T-helper 22 cell (primary cell): ENCODE measurements around the gene PIP4K2B.
"Not testable (repeated sequence)": the region's sequence is repeated elsewhere in the genome, so short reads cannot be mapped to it uniquely, and the experiment has no call there.

Experiments used
- DNase-seq: peaks from one replicate; pipeline ENCODE4 v3.0.0-alpha.2; 2020; ENCODE audit warnings: low read depth

The PIP4K2B gene

DNA sequence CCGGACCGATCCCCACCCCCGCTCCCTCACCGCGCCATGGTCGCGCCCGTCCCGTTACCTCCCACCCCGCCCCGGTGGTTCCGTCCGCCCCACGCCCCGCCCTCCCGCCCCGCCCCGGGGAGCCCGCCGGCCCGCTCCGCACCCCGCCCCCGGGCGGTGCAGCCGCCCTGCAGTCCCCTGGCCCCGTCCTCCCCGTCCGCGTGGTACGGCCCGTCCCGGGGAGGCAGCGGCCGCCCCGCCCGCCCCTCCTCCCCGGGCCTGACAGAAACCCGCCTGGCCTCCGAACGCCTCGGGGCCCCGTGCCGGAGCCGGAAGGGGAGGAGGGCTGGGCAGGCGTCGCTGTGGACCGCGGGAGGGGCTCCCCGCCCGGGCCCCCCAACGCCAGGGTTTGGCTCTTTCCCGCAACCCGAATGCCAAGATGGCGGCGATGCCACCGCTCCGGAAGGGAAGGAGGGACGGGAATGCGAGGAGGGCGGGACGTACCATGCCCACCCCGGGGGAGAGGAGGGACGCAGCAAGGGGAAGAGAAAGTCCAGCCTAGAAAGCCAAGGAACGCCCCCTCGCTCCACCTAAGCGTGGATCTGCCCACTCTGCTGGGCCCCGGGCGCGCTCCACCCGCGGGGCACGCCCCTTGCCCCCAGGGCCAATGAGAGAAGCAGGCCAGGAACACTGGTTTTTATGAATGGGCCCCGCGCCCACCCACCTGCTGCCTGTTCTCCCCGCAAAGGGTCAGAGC lies at the start of gene PIP4K2B:
PIP4K2B (minus strand) TSS at position 56 of the 736 bp plus-strand sequence. CDS start 132 bp downstream, outside the sequence.
- DNase-seq, result peak; percentile 79

DNA sequence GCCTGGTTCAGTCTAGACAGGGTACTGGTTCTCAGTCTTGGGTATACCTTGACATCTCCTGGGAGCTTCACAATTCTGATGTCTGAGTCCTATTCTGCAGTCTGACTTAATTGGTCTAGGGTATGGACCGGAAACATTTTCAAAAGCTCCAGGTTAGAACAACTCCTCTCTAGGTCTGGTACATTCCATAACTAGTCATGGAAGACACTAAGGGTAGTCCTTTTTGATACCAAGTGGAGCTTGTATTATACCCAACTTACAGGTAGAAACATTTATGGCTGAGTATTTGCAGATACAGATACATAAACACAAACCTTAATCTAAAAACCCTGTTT lies 49.2 kb upstream of the PIP4K2B start:
- DNase-seq, result no peak

DNA sequence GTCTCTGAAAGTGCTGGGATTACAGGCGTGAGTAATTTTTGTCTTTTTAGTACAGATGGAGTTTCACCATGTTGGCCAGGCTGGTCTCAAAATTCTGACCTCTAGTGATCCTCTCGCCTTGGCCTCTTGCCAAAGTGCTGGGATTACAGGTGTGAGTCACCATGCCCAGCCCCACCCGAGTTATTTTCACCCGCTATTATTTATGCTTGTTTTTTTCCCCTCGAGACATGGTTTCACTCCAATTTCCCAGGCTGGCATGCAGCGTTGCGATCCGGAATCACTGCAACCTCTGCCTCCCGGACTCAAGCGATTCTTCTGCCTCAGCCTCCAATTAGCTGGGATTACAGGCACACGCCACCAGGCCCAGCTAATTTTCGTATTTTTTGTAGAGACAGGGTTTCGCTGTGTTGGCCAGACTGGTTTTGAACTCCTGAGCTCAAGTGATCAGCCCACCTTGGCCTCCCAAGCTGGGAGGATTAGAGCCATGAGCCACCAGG lies 45.0 kb upstream of the PIP4K2B start:
- no peak for DNase-seq

DNA sequence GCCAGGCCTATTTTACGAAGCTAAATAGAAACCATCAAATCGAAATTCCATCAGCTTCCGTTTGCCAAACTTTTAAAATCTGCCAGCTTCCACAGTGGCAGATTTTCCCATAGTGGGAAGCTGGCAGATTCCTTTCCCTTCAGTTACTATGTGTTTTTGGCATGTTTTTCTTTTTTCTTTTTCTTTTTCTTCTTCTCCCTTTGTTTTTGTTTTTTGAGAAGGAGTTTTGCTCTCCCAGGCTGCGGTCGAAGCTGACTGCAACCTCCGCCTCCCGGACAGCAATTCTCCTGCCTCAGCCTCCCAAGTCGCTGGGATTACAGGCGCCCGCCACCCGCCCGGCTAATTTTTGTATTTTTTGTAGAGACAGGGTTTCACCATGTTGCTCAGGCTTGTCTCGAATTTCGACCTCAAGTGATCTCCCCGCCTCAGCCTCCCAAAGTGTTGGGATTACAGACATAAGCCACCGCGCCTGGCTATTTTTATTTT lies 26.4 kb upstream of the PIP4K2B start:
- no peak for DNase-seq

DNA sequence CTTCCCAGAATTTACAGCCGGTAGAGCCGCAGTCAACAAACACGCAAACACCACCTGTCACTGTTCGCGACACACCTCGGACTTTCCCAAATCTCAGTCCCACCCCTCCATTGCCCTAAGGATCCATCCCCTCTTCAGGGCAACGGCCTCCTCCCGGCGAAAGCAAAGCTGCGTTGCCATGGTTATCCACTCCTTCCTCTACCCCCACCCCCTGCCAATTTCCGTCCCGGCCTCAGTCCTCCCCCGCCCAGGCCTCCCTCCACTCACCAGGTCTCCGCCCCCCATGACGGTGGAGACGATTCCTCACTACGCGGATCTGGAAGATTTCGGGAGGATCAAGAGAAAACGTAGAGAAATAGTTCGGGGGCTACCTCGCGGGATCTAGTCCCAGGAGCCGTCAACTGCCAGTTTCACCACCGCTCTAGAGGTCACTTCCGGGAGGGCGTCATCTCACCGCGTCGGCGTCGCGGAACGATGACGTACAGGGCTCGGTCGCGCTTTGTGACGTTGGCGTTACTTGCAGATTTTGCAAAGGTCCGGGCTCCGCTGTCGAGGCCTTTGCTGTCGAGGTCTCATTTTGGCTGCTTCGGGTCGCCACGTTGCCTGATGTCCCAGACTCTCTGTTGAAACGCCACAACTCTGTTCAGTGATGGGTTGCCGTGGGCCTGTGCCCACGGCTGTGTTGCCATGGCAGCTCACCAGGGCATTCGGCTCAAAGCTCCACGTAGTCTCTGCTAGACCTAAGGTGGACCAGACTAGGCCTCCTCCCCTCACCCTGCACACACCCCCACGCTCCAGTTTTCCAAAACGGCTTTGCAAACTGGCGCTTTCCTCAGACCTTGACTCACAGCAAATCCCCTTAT lies 25.8 kb upstream of the PIP4K2B start, which contains the start of gene CWC25:
CWC25 (minus strand) TSS at position 423 of the 863 bp plus-strand sequence; CDS start at position 285, 138 bp downstream.
- DNase-seq, result peak; percentile 84

DNA sequence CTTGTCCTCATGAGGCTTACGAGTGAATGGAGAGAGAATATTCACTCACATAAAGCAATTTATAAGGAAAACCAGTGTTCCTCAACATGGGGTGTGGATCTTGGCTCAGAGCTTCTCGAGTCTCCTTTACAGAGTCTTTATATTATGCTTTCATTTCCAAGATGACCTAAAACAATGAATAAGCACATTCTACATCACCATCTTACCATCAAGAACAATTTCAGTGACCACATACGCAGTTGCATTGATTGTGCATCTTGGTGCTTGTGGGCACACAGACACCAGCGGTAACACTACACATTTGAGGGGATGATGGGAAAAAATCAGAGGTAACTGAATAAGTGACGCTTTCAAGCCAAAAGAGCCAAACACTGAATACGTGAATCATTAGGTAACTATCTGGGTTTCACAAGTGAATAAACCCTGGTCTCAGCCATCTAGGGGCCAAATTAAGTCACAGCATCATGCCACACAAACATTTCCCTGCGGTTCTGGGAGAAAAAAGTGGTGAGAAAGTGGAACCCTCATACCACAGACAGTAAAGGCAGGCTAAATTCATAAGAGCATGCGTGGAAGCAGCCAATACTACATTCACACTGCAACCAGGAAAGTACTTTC lies 16.3 kb upstream of the PIP4K2B start:
- DNase-seq, result no peak

DNA sequence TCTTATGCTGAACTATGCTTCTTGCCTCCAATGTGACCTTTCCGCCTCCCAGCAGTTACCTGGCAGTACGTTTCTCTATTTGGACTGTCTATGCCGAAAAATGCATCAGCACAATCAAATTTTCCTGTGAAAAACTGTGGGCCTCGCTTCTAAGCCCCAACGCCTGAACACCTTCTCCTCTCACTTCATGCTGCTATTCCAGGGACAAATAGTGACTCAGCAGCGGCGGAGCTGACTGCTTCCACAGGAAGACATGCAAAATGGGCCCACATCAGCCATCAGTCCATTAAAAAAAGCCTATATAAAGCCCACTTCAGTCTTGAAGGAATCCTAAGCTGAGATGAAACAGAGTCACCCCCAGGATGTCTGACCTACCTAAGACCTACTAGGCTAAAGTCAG lies 10.5 kb upstream of the PIP4K2B start:
- no peak for DNase-seq

DNA sequence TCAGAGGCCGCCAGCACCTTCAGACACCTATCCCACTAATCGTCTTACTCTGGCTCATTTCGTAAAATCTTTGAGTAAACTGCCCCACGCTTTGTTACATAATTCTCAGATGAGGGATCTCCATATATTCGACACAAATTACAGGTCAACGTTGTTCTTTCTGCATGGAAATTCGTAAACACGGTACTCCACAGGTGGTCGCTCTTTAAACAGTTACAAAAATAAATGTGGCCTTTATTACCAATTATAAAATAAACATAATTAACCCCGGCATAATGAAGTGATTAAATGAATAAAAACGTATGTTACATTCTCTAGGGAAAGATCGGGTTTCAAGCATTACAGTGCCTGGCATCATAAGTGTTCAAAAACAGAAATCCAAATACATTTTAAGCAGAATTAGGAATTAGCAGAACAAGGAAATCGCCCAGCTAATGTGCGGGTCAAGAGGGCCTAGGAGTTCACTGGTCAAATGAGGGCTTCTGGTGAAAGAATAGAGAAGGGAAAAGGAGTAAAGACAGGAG lies 943 bp upstream of the PIP4K2B start:
- DNase-seq, result no peak

DNA sequence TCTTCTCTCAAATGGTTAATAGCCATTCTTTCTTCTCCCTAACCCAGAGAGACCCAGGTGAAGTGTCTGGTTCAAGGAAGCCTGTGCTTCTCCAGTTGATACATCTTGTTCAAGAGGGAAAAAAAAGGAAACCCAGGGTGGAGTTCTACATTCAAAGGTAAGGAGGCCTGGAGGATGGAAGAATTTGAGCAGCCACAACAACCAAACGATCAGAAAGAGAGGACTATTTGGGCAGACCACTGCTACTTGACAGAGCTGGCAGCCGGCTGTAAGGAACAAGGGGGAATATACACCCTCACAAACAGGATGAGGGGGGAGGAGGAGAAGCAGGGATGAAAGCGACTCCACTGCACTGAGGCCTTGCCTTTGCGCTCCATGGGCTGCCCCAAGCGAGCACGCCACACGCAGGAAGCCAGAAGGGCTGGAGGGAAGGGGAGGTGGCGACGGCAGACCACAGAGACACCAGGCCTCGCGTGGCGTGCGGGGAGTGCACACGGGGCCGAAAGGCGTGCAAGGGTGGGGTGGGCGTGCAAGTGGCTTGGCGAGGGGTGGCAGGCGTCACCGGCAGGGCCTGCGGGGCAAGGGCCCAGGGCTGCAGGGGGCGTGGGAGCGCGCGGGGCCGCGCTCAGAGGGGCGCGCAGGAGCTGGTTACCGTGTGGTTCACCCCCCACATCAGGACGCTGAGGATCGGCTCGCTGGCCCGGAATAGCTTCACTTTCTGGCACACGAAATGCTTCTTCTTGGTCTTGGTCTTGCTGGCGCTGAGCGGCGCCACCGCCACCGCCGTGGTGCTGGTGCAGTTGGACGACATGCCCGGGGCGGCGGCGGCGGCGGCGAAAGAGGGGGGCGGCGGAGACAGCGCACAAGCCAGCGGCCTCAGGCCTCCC lies 499 bp downstream of the PIP4K2B start:
- peak; percentile 39 for DNase-seq

DNA sequence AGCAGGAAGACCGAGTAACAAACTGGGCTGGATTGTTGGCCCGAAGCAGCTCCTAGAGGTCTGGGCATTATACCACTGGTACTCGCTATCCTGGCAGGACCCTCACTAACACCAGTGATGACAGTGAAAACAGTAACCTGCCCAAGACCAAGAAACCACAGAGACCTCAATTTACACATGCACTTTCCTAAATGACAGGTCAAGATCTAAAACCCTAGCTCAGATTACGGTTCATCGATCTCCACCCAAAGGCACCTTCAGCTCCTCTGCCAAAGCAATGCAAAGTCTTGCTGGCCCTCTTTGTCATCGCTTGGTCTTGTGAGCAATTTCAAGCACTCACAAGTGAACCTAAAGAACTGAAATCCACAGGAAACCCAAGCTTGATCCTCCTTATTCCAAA lies 1.5 kb downstream of the PIP4K2B start:
- DNase-seq, result no peak

DNA sequence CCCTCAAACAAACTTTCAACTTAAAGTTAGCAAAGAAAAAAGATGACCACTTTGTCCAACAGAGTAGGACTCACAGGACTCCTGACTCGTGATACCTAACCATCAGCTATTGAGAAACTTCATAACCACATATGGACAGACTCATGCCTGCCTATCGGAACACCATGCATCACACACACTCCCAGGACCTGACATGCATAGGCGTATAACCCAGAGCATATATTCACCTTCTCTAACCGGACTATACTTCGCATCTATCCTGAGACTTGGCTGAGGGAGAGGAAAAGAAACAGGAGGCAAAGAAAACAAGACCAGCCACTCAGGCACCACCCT lies 2.2 kb downstream of the PIP4K2B start:
- DNase-seq, result no peak

DNA sequence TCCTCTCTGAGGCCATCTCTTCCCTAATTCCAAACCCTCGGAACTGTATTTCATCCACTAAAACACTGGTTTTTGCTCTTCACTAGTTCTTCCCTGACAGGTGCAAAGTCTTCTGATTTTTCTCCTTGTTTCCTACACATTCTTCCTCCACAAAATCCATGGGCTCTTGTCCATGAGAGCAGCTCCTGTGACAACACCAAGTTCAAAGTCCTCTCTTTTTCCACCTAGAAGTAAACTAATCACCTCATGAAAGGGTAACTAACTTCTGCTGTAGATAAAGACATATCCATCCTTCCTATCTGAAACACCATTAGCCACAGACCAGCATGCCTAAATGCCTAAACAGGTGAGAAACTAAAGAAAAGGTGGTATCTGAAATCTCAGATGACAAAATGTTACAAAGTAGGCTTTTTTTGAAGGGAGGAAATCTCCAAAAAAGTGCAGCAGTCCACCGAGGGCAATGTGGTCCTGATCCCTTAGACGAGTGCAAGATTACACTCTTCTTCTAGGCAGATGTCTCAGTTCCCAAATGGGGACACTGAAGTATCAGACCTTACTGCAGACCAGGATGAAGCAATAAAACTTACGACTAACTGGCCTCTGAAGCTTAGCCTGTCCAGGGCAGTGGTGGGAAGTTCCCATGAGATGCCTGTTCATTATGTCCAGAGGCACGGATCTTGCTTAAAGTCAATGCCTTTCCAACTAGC lies 2.8 kb downstream of the PIP4K2B start:
- no peak for DNase-seq

DNA sequence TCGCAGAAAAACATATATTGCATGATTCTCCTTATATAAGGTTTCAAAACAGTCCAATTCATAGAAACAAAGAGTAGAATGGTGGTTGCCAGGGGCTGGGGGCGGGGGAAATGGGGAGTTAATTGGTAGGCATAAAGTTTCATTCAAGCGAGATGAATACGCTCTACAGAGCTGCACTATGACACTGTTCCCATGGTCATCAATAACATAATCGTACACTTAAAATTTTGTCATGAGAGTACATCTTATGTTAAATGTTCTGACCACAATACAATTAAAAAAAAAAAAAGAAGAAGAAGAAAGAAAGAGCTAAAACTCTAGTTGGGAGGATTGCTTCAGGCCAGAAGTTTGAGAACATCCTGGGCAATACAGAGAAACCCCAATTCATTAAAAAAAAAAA lies 5.1 kb downstream of the PIP4K2B start:
- DNase-seq, result no peak

DNA sequence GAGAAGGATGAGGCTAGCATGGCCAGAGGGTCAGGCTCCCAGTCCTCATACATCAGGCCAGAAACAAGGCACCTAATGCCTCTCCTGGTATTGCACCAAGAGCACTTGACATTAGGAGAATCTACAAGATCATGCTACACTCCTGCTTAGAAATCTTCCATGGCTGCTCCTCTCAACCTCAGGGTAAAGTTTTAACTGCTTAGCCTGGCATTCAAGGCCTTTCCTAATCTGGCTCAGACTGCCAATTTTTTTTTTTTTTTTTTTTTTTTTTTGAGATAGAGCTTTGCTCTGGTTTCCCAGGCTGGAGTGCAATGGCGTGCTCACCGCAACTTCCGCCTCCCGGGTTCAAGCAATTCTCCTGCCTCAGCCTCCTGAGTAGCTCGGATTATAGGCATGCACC lies 8.2 kb downstream of the PIP4K2B start:
- no peak for DNase-seq

DNA sequence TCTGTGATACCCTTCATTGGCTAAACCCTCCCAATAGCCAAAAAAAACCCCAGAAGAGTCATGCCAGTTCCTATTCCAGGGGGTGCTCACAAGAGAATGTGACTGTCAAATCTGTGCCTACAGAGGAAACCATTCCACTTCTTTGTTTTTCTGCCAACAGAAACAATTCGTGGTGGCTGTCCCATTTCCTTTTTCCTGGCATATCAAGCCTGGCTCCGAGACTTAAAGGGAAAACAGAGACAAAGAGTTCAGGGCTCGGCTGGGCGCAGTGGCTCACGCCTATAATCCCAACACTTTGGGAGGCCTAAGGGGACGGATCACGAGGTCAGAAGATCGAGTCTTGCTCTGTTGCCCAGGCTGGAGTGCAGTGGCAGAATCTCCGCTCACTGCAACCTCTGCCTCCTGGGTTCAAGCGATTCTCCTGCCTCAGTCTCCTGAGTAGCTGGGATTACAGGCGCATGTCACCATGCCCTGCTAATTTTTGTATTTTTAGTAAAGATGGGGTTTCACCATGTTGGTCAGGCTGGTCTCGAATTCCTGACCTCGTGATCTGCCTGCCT lies 9.1 kb downstream of the PIP4K2B start:
- DNase-seq, result not testable (repeated sequence)

DNA sequence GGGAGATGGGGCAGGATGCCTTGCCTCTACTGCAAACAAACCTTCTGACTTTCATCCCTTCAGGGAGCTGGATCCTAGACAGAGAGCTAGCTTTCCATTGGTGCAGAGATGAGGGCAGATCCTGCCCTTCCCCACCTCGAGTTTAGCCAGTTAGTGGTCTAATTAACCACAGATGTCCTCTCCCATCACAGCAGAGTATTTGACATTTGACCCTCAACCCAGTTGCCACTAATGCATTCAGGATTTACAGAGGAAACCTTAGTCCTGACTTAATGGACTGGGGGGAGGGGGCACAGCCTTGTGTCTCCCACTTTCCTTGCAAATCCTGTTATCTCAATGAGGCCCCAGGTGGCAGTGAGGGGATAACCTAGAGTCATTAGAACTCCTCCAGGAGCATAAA lies 10.2 kb downstream of the PIP4K2B start:
- no peak for DNase-seq

DNA sequence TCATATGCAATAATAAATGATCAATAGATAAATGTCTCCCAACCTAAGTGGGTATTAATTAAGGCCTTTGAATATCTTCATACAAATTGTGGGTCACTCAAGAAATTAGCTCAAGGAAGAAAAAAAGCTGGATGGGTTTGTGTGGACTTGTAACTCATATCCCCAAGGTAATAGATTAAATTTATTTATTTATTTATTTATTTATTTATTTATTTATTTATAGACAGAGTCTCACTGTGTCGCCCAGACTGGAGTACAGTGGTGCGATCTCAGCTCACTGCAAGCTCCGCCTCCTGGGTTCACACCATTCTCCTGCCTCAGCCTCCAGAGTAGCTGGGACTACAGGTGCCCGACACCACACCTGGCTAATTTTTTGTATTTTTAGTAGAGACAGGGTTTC lies 11.4 kb downstream of the PIP4K2B start:
- DNase-seq, result not testable (repeated sequence)

DNA sequence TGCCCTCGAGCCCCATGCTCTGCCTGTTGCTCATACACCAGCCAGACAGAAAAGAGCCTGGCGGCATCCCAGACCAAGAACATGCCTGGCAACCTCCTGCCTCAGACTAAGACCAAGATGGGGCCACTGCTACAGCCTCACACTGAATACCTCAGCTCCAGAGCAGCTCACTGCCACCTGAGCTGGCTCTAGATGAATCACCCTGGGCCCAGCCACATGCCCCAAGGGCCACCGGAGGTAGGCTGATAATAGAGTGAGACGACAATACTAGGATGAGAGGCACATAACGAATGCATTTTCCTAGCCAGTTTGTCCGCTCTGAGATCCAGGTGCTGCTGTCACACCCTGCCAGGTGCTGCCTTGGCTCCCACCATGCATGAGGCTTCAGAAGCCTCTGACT lies 13.0 kb downstream of the PIP4K2B start:
- no peak for DNase-seq

DNA sequence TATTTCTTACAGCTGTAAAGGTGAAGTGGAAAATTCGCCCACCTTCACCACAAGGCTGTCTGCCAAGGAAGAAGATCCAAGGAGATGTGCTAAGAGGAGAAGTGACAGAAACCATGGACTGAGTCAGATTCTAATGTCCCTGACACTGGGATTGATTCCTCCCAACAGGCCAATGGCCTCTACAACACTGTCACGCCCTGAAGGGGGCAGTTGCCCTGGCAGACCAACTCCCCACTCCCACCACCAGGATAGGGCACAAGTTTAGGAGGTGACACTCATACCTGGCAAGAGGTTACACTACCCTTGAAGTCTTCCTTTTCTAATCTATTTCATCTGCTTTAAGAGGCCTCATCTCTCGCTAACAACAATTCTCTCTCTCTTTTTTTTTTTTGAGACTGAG lies 16.1 kb downstream of the PIP4K2B start:
- DNase-seq, result no peak

DNA sequence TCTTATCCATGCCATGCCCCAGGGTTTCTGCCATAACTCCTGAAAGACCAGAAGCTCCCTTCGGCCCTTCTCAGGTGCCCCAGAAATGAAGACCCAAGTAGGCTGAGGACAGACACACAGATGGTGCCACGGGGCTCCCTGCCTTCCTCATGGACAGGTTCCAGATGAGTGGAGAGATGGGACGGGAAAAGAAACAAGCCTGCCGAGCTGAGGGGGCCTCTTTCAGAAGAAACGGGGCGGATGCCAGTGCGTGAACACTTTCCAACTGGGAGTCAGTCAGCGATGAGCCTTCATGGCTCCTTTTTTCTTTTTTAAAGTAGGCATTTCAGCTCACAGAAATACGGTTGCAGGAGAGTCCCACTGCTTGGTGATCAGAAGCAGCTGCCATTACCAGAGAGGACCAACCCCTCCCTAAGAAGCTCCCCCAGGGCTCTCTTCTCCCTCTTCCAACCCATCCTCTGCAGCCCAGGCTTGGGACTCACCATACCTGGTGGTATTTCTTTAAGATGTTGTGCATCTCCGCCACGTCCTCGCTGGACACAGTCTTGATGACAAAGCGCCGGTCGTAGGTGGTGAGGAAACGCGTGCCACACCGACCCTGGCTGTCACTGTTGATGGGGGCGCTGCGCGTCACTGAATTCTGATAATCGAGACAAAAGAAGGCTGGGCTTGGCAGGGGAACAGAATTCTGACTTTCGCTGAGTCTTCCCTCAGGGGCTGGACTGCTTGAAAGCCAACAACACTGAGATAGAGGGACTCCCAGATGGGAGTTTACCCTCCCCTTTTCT lies 19.2 kb downstream of the PIP4K2B start:
- DNase-seq, result no peak
